ENCODE results near the gene PRKAG3.
"Not testable (repeated sequence)": the region's sequence is repeated elsewhere in the genome, so short reads cannot be mapped to it uniquely, and the experiment has no call there.

PRKAG3 gene

GRCh38 chr2:218863021-218863520 is 31.5 kb upstream of the PRKAG3 start:
- no peak for DNase-seq (ENCODE audit: low read depth)

GRCh38 chr2:218861645-218862318 is 30.2 kb upstream of the PRKAG3 start:
- no peak for DNase-seq (ENCODE audit: low read depth)

- DNase-seq (ENCODE audit: low read depth) = no peak
These were observed 29.4 kb upstream of the PRKAG3 start for GRCh38 chr2:218860950-218861381.

- DNase-seq (ENCODE audit: low read depth) = no peak
These were observed 28.6 kb upstream of the PRKAG3 start for GRCh38 chr2:218859988-218860831.

DNA sequence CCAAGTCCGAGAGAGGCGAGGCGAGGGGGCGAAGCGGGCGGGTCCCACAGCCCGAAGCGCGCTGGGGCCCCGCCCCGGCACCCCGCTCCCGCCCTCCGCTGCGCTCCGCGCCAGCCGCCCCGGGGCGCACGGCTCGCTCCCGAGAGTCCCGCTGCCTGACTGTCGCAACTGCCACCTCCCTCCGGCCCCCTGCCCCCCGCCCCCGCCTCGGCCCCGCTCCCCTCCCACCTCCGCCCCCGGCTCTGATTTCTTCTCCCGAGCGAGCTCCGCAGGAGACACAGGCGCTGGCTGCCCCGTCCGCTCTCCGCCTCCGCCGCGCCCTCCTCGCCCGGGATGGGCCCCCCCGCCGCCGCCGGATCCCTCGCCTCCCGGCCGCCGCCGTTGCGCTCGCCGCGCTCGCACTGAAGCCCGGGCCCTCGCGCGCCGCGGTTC is 28.0 kb upstream of the PRKAG3 start, which contains the start of gene WNT6:
TSS of gene WNT6 (plus strand) at position 250 of the 432 bp plus-strand sequence. CDS start 233 bp downstream, outside the sequence.
- DNase-seq (ENCODE audit: low read depth) = no peak

DNA sequence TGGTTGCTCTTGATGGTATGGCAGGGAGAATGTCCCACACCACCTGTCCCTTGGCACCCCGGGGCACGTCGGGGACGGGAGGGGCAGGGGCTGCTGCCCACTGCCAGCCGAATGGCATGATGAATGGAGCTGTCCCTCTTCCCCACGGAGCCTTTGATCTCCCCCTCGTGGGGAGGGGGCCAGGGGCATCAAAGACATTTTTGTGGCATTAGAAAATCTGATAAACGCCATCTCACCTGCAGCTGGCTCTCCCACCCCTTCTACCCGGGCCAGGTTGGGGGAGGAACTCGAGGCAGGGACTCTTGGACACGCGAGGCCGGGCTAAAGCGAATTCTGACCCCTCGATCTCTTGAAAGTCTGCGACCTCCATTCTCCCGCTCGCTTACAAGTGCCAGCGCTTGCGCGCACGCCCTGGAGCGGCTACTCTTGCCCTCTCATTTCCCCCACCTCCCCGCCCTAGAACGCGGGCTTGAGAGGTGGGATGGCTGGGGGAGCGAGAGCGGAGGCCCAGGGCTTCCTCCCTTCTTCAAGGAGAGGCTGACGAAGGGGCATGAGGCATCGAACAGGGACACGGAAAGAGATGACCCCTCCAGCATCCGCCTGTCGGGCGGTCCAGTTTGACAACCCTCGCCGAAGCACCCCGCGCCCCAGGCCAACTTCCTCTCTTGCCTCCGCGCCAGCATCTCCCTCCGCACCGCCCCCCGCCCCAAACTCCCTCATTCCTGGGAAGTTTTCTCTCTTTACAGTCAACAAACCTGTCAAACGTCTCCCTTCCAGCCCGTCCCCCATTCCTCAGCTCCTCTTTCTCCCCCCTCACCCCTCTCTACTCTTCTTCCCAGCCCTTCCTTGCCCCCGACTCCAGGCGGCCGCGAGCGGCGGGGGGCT is 27.3 kb upstream of the PRKAG3 start:
- DNase-seq (ENCODE audit: low read depth) = no peak

- no peak for DNase-seq (ENCODE audit: low read depth)
These were observed 26.5 kb upstream of the PRKAG3 start for GRCh38 chr2:218858138-218858445.

DNA sequence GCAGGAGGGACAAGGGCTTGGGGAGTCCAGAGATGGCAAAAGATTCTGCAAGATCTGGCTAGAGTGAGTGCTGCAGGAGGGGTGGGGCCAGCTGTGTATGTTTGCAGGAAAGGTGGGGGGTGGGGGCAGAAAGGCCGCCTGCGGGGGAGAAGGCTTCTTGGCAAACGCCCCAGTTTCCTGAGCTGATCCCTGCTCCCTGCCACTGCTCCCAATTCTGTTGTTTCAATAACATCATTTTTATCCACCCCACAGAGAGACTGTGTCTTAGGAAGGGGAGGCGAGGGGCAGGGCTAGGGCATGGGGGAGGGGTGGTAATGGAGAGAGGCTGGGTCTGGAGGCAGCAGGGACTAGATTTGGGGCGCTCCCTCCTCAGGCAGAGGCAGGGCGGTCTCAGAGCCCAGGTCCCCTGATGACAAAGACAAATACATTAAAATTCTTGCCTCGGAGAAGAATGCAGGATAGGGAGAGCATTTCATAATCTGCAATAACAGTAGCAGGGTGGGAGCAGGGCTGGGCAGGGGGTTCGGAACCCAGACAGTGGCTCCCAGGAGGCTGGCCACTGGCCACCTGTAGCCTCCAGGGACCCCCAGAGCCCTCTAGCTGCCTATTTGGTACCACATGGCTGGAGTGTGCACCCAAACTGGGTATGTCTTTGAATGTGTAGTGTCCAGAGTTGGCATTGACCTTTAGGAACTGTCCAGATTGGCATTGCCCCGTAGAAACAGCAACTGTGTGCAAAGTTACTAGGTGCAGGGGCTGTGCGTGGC is 26.0 kb upstream of the PRKAG3 start:
- DNase-seq (ENCODE audit: low read depth) = no peak

DNA sequence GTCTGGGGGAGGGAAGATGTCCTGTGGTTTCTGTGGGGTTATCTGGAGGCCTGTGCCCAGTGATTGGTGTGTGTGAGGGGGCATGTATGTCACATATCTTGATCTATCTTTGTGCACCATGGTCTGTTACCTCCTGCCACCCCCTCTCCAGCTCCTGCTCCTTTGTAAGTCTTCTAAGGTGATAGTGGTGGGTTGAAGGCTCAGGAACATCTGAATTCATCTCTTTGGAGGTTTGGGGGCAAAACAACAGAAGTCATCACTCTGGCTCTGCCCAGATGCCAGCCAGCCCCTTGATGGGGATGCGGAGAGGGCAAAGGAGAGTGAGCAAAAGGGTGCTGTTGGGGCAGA is 25.3 kb upstream of the PRKAG3 start:
- DNase-seq (ENCODE audit: low read depth) = no peak

DNA sequence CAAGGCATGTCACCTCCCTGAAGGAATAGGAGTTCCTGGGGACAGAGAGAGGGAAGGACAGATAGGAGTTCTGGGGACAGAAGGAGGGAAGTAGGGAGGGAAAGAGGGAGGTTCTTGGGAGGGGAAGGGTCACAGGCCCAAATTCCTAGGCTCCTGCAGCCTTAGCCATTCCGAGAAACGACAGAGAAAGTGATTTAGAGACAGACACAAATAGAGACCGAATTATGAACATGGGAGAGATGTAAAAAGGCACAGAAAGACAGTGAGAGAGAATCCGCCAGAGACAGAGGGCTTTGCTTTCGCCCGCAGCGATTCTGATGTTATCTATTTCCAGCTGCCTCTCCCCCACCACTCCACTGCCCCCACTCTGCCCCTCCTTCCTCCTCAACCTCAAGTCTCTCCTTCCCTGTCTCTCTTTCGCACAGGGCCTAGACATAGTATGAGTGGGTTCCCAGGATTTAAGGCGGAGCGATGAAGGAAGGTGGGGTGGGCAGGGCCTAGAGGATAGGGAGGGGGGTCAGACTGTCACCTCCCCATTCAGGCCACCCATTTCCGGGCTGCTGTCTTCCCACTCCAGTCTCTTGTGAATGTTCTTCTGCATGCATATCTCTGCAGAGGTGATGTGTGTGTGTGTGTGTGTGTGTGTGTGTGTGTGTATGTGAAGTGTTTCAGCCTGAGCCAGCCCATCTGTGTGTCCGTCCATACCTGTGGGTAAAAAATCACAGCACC is 24.7 kb upstream of the PRKAG3 start:
- DNase-seq (ENCODE audit: low read depth) = no peak

DNA sequence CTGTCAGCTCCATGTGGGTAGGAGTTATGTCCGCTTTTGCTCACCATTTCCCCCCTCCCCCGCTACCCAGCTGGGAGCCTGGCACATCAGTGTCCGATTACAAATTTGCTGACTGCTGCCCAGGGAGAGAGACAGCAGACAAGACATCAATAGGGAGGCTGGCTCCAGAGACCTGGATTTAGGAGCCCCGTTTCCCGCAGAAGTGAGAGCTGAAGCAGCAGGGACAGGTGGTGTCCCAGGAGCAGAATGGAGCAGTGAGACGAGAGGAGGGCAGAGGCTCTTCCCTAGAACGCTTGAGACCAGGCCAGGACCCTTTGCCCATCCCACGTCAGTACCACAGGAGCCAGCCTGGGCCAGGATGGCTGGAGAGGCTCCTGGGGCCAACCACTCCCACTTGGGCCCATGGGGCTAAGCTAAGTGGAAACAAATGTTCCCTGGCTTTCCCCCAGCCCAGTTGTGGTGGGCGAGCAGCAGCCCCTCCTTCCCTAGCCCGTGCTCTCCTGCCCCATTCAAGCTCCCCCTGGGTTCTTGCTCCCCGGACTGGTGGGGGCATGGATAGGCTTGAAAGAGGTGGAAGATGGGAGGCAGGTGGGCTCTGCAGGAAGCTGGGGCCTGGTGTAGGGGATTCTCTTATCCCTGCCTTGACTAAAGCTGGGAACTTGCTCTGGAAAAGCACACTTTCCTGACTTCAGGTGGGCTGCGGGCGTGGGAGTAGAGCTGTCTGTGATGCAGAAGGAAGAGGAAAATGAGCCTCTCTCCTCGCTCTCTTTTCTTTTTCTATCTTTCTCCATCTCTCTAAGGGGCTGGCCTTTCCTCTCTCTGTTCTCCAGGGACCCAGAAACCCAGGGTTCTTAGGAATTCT is 23.9 kb upstream of the PRKAG3 start:
- no peak for DNase-seq (ENCODE audit: low read depth)

DNA sequence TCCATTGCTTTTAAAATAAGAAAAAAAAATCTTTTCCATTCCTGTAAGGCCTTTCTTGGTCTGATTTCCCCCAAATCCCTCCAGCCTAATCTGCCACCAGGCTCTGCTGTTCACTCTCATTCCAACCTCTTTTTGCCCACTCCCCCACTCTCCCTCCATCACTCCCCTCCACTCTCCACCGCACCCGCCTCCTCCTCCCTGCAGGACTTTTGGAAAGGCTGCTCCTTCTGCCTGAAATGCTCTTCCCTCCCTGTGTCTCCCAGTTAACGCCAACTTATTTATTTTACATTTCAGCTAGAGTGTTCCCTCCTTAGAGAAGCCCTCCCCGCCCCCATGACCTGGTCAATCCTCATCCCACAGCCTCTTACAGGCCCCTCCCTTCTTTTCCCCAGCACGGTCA is 23.3 kb upstream of the PRKAG3 start:
- no peak for DNase-seq (ENCODE audit: low read depth)

- DNase-seq (ENCODE audit: low read depth) = no peak
These were observed 22.2 kb upstream of the PRKAG3 start for GRCh38 chr2:218853766-218854165.

DNA sequence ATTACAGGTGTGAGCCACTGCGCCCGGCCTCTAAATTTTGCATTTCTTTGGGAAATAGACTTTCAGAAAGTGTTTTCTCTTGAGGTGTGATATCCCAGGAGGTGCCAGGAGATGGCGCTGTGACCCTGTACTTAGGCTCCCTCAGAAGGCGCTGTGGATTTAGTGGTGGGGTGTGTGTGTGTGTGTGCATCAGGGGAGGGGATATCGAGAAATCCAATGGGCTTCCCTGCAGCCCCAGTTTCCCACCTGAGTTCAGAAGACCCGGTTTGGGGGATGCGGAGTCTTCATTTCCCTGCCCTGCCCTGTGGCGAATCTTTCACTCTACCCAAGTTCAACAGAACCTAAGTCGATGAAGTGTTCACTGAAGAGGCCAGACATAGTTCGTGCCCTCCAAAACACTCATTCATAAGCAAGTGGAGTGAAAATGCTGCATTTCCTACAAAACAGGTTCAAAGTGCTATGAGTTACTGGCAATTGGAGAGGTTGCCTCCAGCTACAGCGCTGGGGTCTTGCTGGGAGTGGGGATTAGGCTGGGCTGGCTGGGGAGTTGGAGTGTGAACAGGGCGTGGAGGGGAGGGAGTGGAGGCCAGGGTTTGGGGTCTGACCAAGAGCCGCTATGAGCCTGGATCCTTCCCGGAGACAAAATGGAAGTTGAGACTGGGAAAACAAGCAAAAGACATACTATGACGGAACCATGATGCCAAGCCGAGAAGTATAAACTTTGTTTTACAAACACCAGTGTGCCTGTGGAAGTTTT is 21.5 kb upstream of the PRKAG3 start:
- DNase-seq (ENCODE audit: low read depth) = peak; percentile 25

GRCh38 chr2:218851286-218851685 is 19.7 kb upstream of the PRKAG3 start:
- no peak for DNase-seq (ENCODE audit: low read depth)

DNA sequence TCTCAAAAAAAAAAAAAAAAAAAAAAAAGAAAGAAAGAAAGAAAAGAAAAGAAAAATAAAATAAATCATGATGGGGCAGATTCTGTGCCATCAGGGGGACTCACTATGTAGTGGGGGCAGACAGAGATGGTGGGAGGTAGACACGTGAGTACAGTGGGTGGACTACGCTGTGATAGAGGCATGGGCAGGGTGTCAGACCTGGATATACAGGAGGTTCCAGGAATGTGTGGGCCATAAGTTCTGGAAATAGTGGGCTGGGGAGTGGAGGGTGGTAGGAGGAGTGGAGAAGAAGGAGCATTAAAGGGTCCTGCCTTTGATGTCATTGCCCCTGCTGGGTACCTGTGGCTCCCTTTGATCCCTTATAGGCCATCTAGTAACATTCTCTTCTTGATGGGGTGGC is 19.2 kb upstream of the PRKAG3 start:
- no peak for DNase-seq (ENCODE audit: low read depth)

DNA sequence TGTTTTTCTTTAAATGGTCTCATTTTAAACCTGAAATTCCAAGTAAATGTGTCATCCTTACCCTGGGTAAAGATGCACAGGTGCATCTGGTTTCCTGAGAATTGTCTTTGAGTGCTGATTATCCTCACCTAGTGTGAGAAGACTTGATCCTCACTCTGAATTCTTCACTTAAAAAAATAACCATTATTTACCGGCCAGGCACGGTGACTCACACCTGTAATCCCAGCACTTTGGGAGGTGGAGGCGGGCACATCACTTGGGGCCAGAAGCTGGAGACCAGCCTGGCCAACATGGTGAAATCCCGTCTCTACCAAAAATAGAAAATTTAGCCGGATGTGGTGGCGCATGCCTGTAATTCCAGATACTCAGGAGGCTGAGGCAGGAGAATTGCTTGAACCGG is 18.1 kb upstream of the PRKAG3 start:
- DNase-seq (ENCODE audit: low read depth) = no peak

GRCh38 chr2:218846963-218847362 is 15.4 kb upstream of the PRKAG3 start:
- not testable (repeated sequence) for DNase-seq (ENCODE audit: low read depth)

- DNase-seq (ENCODE audit: low read depth) = not testable (repeated sequence)
These were observed 12.7 kb upstream of the PRKAG3 start for GRCh38 chr2:218844334-218844733.
